GM21381 (cell line): ENCODE measurements around the gene CEP250.

Source experiments
- ATAC-seq: cut with Tn5 transposase; IDR thresholded peaks from one replicate; pipeline ENCODE4 v1.9.1; 2021; ENCODE audit warnings: mild to moderate bottlenecking, moderate library complexity; ENCODE audit not compliant: unreplicated experiment

CEP250 gene, protein sequence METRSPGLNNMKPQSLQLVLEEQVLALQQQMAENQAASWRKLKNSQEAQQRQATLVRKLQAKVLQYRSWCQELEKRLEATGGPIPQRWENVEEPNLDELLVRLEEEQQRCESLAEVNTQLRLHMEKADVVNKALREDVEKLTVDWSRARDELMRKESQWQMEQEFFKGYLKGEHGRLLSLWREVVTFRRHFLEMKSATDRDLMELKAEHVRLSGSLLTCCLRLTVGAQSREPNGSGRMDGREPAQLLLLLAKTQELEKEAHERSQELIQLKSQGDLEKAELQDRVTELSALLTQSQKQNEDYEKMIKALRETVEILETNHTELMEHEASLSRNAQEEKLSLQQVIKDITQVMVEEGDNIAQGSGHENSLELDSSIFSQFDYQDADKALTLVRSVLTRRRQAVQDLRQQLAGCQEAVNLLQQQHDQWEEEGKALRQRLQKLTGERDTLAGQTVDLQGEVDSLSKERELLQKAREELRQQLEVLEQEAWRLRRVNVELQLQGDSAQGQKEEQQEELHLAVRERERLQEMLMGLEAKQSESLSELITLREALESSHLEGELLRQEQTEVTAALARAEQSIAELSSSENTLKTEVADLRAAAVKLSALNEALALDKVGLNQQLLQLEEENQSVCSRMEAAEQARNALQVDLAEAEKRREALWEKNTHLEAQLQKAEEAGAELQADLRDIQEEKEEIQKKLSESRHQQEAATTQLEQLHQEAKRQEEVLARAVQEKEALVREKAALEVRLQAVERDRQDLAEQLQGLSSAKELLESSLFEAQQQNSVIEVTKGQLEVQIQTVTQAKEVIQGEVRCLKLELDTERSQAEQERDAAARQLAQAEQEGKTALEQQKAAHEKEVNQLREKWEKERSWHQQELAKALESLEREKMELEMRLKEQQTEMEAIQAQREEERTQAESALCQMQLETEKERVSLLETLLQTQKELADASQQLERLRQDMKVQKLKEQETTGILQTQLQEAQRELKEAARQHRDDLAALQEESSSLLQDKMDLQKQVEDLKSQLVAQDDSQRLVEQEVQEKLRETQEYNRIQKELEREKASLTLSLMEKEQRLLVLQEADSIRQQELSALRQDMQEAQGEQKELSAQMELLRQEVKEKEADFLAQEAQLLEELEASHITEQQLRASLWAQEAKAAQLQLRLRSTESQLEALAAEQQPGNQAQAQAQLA (N-terminal part only)

DNA sequence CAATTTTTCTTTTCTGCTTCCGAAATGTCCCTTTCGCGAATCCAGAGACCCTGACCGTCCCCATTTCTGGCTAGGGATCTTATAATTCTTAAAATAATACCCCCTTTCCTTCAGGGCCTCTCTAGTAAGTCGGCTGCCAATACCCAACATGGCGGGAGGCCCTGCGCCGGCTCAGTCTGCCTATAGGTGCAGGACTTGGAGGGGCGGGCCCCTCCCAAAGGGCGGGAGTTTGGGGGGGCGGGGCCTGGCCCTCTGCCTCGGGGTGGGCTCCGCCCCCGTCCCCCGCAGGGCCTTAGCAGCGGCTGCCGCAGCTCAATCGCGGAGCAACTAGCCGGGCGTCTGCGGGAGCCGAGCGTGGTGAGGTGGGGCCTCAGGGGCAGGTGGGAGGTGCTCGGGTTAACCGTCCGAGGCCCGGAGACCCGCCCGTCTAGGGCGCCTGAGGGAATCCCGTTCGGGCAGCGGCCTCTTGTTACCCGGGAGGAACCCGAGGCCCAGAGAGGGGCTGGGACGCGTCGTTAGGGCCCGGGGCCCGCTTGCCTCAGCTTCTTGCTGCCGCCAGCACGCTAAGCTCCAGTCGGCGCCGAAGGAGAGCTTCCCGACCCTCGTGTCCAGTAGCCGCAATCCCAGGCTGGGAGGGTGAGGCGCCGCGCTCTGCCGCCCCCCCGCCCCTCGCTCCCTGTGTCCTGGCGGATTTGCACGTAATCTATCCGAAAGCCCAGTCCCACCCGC lies at the start of gene CEP250:
Gene CEP250, plus strand, starts transcription at position 718 of the 729 bp plus-strand sequence. CDS start 6,770 bp downstream, outside the sequence.
- peak; percentile 91 for ATAC-seq

DNA sequence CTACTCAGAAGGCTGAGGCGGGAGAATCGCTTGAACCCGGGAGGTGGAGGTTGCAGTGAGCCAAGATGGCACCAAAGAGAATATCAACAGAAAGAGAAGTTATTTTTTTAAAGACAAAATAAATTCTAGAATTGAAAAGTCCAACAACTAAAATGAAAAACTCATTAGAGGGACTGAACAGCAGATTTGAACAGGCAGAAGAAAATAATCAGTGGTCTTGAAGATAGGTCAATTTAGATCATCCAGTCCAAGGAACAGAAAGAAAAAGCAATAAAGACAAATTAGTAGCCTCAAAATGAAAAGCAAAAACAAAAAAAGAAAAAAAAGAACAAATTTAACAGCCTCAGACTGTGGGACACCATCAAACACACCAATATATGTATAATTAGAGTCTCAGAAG lies 49.6 kb upstream of the CEP250 start:
- no peak for ATAC-seq

DNA sequence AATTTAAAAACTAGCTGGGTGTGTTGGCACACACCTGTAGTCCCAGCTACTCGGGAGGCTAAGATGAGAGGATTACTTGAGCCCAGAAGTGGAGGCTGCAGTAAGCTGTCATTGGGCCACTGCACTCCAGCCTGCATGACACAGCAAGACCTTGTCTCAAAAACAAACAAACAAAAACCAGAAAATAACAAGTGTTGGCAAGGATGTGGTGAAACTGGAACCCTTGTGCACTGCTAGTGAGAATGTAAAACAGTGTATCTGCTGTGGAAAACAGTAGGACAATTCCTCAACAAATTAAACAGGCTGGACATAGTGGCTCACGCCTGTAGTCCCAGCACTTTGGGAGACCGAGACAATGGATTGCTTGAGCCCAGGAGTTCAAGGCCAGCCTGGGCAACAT lies 47.1 kb upstream of the CEP250 start:
- ATAC-seq, result no peak

DNA sequence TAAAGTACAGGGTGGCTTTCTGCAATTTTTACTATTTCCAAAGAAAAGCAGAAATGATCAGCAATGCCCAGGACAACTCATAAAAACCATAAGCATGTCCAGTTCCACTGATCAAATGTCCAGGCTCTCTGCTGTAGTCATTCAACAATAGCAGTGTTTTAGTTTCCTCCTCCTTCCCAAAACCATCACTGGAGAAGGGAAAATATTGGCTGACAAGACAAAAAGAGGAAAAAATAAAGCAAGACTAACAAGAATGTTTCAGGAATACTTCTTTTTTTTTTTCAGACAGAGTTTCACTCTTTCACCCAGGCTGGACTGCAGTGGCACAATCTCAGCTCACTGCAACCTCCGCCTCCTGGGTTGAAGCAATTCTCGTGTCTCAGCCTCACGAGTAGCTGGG lies 45.9 kb upstream of the CEP250 start:
- no peak for ATAC-seq

DNA sequence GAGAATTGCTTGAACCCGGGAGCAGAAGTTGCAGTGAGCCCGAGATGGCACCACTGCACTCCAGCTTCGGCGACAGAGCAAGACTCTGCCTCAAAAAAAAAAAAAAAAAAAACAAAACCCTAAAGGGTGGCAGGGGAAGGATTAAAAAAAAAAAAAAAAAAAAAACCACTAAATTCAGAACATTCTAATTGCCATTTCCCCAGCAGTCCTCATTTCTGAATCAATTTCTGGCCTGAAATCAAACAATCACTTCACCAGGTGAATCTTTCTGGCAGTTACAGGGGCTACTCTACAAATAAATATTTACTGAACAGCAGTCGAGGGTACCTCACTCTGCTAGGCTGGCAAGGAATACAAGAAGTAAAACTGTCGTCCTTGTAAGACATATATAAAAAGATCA lies 44.8 kb upstream of the CEP250 start:
- no peak for ATAC-seq

DNA sequence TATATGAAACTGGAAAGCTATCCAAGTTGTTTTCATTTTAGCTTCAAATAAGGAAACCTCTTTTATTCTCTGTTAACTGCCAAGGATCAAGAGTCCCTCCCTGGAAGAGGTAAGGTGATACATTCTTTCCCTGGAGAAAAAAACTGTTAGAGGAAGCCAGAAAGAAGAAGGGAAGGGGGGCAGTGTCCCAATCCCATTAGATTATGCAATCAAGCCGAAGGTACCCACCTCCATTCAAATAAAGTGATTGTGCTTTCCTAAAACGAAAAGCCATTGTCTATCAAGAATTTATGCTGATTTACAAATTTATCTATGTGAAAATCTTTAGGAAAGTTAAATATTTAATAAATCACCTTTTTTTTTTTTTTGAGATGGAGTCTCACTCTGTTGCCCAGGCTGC lies 34.1 kb upstream of the CEP250 start:
- ATAC-seq, result no peak

DNA sequence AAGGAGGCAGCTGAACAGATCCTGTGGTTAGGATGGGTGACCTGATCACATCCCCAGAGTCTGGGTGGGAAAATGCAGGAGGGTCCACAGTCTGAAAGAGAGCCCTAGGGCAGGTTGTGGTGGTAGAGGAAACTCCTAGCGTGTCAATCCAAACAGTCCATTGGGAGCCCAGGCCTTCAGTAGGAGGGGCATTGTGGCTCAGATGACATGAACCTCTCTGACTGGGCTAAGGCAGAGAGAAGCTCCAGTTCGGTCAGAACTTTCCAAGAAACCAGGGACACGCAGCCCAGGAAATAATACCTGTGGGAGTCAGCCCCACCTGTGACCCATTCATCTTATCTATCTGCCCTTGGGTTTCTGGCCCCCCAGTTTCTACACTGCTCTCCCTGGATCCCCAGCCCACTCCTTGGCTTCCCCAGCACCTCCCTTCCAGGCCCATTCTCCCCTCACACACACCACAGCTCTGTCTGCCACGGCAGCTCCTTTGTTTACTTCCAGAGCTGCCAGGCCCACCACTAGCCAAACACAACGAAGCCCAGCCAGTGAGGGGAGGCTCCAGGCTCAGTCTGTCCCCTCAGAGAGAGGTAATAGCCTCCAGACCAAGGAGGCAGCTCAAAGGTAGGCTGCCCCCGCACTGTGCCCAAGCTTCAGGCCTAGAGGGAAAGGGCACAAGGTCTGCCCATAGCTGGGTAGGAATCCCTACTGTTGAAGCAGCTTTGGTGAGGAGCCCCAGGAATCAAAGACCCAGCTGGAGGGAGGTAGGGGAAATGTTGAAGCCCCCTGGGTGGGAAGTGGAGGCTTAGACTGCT lies 23.6 kb upstream of the CEP250 start:
- ATAC-seq, result no peak

DNA sequence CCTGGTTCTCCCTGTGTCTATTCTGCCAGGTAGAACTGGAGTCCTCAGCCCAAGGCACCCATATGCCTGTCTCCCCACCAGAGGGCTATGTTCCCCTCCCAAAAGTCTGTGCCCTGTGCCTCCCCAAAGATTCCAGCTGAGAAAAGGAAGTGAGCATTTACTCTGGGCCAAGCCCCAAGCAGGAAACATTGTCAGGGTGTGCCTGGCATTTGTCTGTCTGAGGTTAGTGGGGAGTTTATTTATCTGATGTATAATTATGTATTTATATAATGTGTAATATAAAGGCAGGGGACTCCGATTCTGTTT lies 23.0 kb upstream of the CEP250 start:
- no peak for ATAC-seq

DNA sequence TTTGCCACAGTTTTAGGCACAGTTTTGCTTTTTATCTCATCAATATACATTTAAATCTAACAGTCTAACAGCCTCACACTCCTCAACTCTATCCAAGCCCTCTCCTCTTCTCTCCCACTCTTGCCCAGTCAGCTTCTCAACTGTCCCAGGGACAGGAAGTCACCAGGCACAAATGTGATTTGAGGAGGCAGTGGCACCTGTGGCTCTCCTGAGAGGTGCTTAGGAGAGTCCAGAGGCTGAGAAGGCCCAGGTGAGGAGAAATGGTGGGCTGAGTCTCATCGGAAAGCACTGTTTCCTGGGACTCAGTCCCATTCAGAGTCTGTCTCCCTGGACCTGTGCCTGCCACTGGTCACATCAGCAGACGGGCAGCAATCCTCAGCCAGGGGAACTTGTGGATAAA lies 22.1 kb upstream of the CEP250 start:
- ATAC-seq, result no peak

DNA sequence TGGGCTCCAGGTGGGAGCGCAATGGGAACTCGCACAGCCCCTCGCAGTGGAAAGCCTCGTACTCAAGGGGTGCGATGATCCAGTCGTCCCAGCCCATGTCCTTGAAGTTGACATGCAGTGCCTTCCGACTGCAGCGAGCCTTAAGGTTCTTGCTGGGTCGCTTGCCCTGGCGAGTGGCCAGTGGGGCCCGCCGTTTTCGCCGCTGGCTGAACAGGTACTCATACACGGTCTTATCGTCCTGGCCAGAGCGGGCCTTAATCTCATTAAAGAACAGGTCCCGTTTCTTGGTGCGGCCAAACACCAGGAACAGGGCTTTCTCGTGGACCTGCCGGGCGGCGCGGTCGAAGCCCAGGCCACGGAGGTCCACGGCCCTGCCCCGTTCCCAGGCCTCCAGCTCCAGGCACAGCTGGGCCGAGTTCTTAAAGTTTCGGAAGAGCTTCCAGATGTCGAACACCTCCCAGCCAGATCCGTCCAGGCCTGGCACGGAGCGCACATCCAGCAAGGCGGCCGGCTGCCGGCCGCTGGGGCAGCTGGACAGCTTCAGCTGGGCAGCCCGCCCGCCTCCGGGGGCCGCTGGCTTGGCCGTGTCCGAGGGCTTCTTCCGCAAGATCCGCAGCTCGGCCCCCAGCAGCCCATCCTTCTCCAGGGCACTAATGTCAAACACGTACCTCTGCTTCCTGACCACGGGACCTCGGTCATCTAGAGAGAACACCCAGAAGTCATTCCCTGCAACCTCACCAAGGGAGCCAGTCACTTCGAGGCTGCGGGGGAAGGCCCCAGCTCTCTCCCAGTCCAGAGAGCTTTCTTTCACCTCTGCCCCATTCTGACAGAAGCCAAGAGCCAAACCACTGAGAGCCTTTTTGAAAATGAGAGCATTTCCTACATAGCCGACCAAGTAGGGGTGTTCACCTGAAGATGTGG lies 21.1 kb upstream of the CEP250 start:
- no peak for ATAC-seq

DNA sequence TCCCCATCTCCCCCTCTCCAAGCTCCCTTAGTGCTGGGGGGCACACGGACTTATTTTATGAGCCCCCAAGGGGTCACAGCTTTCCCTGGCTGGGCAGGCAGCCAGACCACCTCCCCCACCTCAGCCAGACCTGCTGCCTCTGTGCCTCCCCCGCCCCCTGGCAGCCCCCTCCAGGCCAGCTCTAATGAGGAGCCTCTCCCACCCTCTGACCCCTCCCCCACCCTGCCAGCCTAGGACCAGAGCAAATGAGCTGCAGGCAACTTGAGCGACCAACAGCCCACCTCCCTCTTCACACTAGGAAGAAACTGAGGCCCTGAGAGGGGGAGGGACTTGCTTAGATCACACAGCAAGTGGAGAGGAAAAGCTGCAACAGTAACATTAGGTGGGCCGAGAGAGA lies 19.2 kb upstream of the CEP250 start:
- no peak for ATAC-seq

DNA sequence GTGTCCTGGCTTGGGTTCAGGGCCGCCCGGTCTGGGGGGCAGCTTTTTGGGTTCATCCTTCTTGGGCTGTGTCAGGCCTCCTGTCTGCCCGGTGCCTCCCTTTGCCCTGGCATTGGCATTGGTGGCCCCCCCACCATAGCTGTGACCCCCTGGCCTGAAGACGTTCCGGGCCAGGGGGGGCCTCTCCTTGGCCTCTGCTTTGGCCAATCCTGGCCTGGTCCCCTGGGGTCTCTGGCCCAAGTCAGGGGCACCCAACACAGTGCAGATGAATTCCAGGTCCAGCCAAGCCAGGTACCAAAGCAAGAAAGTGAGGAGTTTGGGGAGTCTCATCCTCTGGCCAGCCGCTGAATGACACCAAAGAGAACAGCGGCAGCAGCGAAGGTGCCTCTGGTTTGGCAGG lies 17.8 kb upstream of the CEP250 start:
- ATAC-seq, result no peak

DNA sequence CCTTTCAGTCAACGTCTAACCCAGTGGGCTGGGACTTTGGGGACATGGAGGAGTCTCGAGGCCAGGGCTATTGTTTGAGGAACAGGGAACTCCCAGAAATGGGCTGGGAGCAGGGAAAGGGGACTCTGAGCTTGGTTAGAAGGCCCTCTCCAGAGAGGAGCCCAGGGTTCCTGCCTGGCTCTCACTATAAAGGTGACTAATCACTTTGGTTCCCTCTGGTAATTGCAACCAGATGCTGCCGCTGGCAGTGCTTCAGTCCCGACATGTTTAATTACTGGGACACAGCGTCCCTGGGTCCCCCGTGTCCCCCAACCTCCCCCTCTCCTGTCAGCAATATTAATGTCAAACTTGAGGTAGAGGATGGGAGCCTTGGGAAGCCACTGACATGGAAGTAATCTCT lies 12.4 kb upstream of the CEP250 start:
- ATAC-seq, result no peak

DNA sequence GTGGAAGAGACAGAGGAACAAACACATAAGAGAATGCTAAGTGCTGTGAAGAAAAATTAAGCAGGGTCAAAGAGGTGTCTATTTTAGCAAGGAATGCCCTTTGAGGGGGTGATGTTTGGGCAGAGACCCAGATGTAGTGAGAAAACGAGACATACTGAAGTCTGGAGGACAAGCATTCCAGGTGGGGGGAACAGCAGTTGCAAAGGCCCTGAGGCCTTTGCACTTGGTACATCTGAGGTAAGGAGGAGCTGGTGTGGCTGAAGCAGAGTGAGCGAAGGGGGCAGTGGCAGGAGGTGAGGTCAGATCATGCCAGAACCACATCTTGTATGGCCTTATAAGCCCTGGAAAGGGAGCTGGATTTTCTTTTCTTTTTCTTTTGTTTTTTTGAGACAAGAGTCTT lies 11.2 kb upstream of the CEP250 start:
- no peak for ATAC-seq

DNA sequence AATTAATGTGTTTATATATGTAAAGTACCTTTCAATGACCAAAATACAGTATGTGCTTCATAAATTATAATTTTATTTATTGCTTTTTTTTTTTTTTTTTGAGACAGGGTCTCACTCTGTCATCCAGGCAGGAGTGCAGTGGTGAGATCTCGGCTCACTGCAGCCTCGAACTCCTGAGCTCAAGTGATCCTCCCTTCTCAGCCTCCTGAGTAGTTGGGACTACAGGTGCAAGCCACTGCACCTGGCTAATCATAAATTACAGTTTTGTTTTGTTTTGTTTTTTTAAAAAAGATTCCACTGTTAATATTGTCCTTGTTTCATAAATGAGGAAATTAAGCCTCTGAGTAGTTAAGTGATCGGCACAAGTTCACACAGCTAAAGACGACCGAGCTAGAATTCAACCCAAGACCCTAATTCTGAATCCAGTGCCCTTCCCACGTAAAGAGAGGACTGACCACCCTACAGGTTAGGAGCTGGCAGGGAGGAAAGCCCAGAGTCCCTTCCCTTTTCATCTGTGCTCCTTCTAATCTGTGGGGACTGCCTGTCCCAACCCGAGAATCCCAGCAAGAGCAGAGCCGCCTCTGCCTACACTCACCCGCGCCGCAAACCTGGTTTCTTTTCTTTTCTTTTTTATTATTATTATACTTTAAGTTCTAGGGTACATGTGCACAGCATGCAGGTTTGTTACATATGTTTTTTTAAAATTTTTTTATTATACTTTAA lies 8.9 kb upstream of the CEP250 start:
- ATAC-seq, result no peak

DNA sequence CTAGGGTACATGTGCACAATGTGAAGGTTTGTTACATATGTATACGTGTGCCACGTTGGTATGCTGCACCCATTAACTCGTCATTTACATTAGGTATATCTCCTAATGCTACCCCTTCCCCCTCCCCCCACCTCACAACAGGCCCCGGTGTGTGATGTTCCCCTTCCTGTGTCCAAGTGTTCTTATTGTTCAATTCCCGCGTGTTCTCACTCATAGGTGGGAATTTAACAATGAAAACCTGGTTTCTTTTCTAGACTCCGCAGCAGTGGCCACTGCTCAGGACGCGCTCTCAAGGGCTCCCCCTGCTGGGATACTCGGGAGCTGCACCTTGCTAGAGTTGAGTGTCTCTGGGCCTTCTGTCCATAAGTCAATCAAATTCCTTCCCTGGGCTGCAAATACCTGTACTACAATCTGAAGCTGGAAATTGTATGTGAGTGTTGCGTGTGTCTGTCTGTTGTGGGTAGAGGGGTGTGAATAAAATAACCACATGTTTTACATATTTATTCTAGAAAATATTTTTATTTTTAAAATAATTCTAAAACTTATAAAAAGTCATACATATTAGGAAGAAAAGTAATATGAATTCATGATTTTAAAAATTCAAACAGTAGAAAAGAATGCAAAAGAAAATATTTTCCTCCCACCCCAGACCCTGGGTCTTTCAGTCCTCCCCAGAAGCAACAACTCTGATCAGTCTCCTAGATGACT lies 8.2 kb upstream of the CEP250 start:
- peak; percentile 77 for ATAC-seq

DNA sequence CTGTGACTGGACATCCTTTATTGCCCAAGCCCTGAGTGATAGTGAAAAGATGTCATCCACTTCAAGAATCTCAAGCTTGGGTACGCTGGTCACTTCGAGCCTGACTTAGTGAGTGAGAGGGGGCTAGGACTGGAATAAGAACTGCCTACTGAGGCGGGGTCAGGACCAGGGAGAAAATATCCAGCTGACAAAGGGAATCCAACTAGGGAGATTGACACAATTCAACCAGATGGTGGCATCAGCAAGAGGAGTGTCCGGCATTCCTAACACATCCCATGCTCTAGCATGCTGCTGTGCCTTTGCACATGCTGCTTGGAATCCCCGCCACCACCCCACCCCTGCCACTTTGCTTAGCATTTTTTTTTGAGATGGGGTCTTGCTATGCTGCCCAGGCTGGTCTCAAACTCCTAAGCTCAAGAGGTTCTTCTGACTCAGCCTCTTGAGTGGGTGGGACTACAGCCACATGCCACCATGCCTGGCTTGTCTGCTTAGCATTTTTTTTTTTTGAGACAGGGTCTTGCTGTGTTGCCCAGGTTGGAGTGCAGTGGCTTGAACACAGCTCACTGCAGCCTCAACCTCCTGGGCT lies 6.5 kb upstream of the CEP250 start:
- no peak for ATAC-seq
